HG03103 (cell line): ENCODE data around the gene ARMCX2.
"Not testable (repeated sequence)": the region's sequence is repeated elsewhere in the genome, so short reads cannot be mapped to it uniquely, and the experiment has no call there.

Experiments
- ATAC-seq: cut with Tn5 transposase; IDR thresholded peaks from one replicate; pipeline ENCODE4 v1.9.1; 2021; ENCODE audit warnings: low read depth; ENCODE audit not compliant: unreplicated experiment

ARMCX2 gene

GRCh38 chrX:101659601-101660063 lies at the start of gene ARMCX2:
ARMCX2 (minus strand) TSS chrX:101659850; CDS start chrX:101657588, 2,262 bp downstream.
- ATAC-seq, result no peak

GRCh38 chrX:101709384-101709783 lies 49.7 kb upstream of the ARMCX2 start:
- ATAC-seq, result no peak

- no peak for ATAC-seq
Measured at GRCh38 chrX:101708163-101708562, 48.5 kb upstream of the ARMCX2 start.

DNA sequence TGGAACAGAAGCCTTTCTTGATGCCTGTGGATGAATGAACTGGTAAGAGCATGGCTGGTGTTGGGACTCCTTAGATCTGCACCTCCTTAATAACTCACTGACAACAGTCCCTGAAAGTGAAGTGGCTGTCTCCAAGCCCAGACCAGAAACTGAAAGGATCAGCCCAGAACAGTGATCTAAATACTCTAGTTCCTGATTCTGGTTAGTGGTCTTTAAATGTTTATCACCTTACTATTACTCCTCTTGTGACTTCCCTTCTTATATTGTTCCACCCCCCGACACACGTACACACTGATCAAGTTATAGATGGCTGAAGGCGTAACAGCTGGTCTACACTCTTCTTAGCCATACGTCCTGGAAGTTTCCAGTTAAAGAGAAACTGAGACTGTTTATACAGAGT lies 33.8 kb upstream of the ARMCX2 start:
- peak; percentile 79 for ATAC-seq

- no peak for ATAC-seq
Measured at GRCh38 chrX:101691835-101692234, 32.2 kb upstream of the ARMCX2 start.

- ATAC-seq, result no peak
Measured at GRCh38 chrX:101686574-101686973, 26.9 kb upstream of the ARMCX2 start.

DNA sequence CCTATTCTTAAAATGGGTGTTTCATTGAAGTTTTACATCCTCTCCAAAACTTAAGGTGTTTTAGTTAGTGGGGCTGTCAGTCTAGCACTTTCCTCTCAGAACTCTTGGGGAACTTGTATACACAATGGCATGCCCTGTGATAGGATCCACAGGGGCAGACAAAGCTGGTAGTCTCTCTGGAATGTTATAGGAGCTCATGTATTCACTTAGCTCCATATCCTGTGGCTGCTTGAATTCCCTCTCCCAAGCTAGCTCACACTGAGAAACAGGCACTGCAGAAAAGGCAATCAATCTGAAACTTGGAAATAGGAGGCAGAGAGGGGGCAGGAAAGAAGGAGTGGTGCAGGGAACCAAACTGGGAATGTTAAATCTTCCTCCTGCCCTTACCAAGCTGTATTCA lies 26.3 kb upstream of the ARMCX2 start:
- no peak for ATAC-seq

GRCh38 chrX:101682723-101683122 lies 23.1 kb upstream of the ARMCX2 start:
- no peak for ATAC-seq

DNA sequence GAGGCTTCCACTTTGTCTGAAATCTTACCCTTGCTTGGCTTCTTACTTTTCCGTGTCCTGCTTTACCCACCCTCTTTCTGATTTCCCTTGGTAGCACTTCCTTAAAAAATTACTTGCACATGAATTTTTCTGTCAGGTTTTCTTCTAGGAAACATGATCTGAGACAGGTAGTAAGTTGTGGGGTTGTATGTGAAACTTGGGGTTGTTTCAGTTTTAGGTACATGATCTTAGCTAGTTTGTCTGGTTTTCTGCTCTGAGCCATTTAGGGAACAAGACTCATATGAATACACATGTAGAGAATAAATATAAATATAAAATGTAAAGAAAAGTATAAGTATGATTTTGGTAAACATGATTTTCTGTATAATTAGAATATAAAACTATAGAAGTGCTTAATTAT lies 17.4 kb upstream of the ARMCX2 start:
- ATAC-seq, result peak; percentile 76

- peak; percentile 27 for ATAC-seq
Measured at GRCh38 chrX:101676571-101676970, 16.9 kb upstream of the ARMCX2 start.

DNA sequence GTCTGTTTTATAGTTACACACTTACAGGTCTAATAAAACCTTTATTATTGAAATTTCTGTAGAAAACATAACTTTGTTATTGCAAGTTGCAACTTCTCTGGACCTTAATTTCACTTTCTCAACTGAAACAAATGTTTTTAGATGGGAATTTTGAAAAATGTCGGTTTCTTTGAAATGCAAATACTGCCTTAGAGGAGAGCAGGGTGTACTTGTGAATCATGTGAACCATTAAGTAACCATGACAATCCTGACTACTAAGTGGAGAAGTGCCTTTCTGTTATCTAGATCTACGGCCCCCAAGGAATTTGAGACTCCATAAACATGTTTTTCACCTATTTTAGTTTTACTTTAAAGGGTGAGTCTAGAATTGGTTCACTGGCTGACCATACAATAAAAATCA lies 8.5 kb upstream of the ARMCX2 start:
- no peak for ATAC-seq

GRCh38 chrX:101658661-101659491 lies 774 bp downstream of the ARMCX2 start:
- peak; percentile 79 for ATAC-seq

GRCh38 chrX:101657495-101657894 lies 2.2 kb downstream of the ARMCX2 start:
- no peak for ATAC-seq

GRCh38 chrX:101656817-101657216 lies 2.8 kb downstream of the ARMCX2 start:
- ATAC-seq, result no peak

DNA sequence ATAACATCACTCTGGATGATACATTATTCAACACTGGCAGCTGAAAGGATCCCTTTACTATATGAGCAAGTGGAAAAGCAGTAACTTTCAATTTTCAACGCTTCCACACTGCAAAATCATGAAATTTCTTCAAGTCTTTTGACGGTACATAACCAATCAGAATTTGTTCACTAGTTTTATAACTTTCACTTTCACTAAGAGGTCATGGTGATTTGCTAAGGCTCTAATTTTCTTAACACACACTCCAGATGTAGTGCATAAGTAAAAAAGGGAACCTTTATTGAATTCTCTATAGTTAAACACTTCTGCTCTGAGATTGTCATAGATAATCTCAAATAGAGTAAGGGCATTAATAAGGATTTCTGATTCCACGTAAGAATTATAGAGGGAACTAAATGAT lies 4.1 kb downstream of the ARMCX2 start:
- no peak for ATAC-seq

- ATAC-seq, result not testable (repeated sequence)
Measured at GRCh38 chrX:101647716-101648115, 11.9 kb downstream of the ARMCX2 start.

DNA sequence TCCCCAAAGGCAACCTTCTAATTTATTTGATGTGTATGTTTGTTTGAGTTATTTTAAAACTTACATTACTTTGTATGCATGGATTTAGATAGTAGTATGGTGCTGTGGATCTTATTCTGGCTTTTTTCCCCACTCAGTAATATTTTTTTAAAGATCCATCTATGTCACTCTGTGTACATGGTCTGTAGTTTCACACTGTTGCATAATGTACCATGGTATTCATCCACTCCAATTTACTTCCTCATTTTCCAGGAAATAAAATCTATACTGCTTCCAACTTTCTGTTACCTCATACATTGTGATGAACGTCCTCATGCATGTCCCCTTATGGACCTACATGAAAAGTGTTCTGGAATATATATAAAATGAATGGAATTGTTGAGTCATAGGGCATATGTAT lies 17.6 kb downstream of the ARMCX2 start:
- ATAC-seq, result no peak

DNA sequence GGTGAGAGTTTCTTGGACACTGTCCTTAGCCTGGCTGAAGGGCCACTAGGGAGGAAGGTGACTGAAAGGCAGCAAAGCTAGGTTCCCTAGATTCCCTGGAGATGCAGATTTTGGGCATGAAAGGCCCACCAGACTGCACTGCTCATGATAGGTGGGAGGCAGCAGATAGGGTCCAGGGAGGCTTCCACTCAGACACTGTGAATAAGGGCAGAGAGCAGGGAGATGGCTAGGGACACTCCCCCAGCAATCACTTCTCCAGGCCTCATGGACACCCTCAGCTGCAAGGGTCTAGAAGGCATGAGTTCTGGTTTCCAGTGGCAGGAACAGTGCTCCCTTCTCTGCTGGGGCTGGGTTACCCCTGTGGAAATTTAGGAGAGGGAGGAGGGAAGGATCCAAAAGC lies 20.1 kb downstream of the ARMCX2 start:
- no peak for ATAC-seq

- ATAC-seq, result peak; percentile 32
Measured at GRCh38 chrX:101619364-101619763, 40.3 kb downstream of the ARMCX2 start.

DNA sequence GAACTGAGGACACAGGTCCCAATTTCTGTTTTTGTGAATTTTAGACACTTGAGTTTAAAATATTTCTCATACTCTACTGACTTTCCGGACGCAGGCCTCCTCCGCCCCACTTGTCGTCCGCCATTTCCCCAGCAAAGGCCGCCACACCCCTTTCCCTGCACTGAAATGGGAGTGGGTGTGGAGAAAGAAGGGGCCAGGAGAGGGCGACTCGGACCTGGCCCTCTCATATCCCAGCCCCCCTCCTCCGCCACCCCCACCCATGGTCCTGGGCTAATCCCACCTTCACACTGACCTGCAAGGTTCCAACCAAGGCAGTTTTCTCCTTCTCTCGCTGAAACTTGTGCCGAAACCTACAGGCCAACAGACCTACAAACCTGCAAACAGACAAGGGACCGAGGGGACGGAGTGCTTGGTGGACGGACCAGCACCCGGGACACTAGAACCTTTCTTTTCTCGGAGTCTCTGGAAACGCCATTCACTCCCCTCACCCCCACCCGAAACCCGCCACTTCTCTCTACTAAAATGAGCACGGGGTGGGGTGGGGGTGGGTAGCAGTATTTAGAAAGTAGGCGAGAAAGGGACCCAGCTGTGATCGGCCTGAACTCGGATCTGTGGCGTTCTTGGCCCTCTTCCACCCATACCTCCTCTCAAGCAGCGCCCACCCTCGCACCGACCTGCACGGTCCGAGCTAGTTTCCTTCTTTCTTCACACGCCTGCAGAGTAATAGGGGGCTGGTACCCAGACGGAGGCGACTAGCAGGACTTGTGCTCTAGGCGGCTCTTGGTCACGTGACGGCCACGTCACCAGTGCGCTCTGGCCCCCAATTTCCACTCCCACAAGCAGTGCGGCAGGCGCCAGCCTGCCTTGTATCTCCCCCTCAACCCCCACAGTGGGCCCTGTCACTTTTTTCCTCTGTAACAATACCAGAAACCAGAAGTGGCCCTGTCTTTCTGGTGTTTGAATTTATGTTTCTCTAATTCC lies 42.1 kb downstream of the ARMCX2 start, which contains the start of gene ARMCX6:
Gene ARMCX6, minus strand, starts transcription at position 790 of the 981 bp plus-strand sequence. CDS start 1,380 bp downstream, outside the sequence.
- peak; percentile 85 for ATAC-seq

- ATAC-seq, result no peak
Measured at GRCh38 chrX:101605728-101606127, 53.9 kb downstream of the ARMCX2 start.
